ENCODE measurements around the gene OXT.

Gene OXT

DNA sequence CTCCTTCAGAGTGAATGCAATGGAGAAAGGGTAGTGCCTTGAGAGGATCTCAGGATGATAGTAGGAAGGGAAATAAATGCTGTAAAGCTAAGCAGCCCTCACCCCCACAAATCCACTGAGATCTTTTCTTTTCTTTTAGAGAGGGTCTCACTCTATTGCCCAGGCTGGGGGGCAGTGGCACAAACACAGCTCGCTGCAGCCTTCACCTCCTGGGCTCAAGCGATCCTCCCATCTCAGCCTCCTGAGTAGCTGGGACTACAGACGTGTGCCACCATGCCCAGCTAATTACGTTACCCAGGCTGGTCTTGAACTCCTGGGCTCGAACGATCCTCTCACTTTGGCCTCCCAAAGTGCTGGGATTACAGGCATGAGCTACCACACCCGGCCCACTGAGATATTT is 29.1 kb downstream of the OXT start:
- no peak for DNase-seq
- no peak overlapping the region for H3K4me3 ChIP-seq (ENCODE audit: low read depth, low read length)
- in situ Hi-C loops (cut with HindIII; ENCODE audit: low pct_ligation_motif_present, low sequenced_read_pairs), result no loop called here
- TF ChIP-seq, protein P1, sequence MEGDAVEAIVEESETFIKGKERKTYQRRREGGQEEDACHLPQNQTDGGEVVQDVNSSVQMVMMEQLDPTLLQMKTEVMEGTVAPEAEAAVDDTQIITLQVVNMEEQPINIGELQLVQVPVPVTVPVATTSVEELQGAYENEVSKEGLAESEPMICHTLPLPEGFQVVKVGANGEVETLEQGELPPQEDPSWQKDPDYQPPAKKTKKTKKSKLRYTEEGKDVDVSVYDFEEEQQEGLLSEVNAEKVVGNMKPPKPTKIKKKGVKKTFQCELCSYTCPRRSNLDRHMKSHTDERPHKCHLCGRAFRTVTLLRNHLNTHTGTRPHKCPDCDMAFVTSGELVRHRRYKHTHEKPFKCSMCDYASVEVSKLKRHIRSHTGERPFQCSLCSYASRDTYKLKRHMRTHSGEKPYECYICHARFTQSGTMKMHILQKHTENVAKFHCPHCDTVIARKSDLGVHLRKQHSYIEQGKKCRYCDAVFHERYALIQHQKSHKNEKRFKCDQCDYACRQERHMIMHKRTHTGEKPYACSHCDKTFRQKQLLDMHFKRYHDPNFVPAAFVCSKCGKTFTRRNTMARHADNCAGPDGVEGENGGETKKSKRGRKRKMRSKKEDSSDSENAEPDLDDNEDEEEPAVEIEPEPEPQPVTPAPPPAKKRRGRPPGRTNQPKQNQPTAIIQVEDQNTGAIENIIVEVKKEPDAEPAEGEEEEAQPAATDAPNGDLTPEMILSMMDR (IDR thresholded peaks at IDR 0.05; ENCODE audit: low read depth, low read length, missing control alignments), result no peak
- H3K36me3 ChIP-seq (replicated peaks), result no peaks in the 10 kb centered on the region
- no peak overlapping the region for H3K27ac ChIP-seq
- no peaks in the 10 kb centered on the region for H3K27me3 ChIP-seq (replicated peaks)

DNA sequence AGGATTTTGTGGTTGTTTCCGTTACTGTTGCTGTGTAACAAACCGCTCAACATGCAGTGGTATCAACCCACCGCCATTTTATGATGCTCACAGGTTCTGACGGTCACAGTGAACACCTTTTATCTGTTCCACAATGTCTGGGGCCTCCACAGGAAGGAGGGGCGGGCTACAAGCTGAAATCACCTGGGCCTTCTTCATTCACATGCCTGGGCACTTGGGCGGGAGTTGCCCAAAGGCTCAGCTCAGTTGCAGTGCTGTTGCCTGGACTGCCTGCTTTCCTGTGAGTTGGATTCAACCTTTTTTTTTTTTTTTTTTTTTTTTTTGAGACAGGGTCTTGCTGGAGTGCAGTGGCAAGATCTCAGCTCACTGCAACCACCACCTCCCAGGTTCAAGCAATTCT is 29.8 kb downstream of the OXT start:
- no peak overlapping the region for H3K4me3 ChIP-seq (ENCODE audit: low read depth, low read length)
- in situ Hi-C loops (cut with HindIII; ENCODE audit: low pct_ligation_motif_present, low sequenced_read_pairs), result no loop called here
- H3K36me3 ChIP-seq (replicated peaks), result no peaks in the 10 kb centered on the region
- H3K27ac ChIP-seq, result no peak overlapping the region
- H3K27me3 ChIP-seq (replicated peaks), result no peaks in the 10 kb centered on the region
- no peak for DNase-seq
- TF ChIP-seq, protein P1 (IDR thresholded peaks at IDR 0.05; ENCODE audit: low read depth, low read length, missing control alignments), result no peak

DNA sequence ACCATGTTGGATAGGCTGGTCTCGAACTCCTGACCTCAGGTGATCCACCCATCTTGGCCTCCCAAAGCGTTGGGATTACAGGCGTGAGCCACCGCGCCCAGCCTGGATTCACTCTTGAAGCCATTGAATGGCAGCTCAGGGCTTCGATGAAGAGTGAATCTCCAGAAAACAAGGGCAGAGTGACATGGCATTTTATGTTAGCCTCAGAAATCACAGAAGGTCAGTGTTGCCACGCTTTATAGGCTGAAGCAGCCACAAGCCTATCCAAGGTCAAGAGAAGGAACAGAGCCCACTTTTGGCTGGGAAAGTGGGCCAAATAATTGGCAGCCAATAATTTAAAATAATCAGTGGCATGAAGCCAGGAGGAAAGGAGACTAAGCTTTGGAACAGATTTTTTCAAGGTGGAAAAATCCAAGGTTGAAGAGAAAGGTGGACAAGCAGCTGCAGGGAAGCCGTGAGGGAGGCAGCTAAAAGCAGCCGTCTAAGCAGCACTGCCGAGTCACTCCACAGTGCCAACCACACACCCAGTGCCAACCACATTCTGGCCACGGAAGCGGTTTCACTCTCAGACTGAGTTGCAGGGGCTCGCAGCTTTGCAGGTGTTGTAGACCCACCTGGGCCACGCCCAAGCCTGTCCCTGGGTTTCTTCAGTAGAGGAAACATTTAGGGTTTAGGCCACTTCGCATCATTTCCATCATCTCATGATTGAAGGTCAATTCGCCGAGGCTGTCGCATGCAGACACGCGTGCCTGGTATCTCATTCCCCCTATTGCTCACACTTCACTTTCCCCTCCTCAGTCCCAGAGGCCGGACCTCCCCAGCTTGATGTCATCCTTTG is 30.5 kb downstream of the OXT start:
- in situ Hi-C loops (cut with HindIII; ENCODE audit: low pct_ligation_motif_present, low sequenced_read_pairs), result no loop called here
- no peak overlapping the region for H3K4me3 ChIP-seq (ENCODE audit: low read depth, low read length)
- TF ChIP-seq, protein P1 (IDR thresholded peaks at IDR 0.05; ENCODE audit: low read depth, low read length, missing control alignments), result no peak

DNA sequence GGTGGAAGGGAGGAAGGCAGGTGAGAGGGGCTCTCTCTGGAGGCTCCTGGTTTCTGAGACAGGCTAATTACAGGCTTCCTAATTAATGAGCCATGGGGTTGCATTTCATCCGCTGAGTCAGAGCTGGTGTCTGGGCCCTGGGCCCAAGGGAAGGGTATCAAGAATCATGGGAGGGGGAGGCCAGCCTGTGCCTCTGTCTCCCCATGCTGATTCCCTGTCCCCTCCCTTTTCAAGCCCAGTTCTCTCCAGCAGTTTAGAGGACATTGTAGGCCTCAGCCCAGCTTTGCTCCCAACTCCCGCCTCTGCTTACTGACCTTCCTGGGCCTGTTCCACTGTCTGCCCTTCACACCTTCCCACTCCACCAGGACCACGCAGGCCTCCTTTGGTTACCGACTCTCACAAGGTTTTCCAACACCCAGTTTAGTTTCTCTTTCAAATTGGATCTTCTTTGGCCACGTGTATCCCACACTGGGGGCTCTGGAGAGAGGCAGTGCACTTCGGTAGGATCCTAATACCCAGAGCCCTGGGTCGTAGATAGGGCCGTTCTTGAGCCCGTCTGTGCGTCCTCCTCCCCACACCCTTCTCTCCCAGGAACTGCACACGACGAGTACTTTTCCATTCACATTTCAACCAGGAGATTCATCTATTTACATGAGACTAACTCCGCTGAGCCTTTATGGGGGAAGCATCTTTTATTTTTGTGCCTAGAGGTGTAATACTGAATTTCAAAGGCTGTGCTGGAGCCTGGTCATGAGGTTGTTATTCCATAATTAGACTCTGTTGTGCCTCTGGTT is 31.4 kb downstream of the OXT start:
- Histone ChIP-seq H3K4me3 (ENCODE audit: low read depth, low read length) (no peak overlapping the region), H3K27me3 (replicated peaks) (no peaks in the 10 kb centered on the region), H3K27ac (no peak overlapping the region), H3K36me3 (replicated peaks) (no peaks in the 10 kb centered on the region)
- DNase-seq, result no peak
- TF ChIP-seq, protein P1 (IDR thresholded peaks at IDR 0.05; ENCODE audit: low read depth, low read length, missing control alignments), result no peak
- in situ Hi-C loops (cut with HindIII; ENCODE audit: low pct_ligation_motif_present, low sequenced_read_pairs), result no loop called here

More for the DNA sequence above, 30.5 kb downstream of the OXT start:
- DNase-seq, result no peak
- no peaks in the 10 kb centered on the region for H3K36me3 ChIP-seq (replicated peaks)
- H3K27me3 ChIP-seq (replicated peaks), result no peaks in the 10 kb centered on the region
- H3K27ac ChIP-seq, result no peak overlapping the region

DNA sequence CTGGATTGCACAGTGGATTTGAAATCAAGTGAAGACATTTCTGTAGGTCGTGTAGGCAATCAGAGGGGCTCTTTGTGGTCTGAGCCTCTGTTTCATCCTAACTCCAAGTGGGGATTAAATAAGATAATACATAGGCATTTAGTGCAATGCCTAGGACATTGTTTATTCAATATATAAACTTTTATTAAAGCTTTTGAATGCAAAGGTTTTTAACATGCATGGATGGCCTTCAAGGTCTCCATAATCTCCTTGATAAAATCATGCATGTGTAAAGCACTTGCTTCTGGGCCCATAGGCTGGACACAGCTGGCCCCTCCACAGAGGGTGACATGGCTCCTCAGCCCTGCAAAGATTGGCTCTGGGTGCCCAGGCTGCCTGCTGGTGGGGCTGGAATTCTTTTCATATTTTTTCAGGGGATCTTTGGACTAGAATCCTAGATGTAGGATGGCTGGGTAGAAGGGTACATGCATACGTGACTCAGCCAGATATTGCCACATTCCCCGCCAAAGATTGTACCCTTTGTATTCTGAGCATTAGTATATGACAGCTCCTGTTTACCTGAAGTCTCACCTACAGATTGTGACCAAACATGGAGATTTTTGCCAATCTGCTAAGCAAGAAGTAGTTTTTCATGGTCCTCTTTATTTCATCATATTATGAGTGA is 32.1 kb downstream of the OXT start:
- Histone ChIP-seq H3K27me3 (replicated peaks) (no peaks in the 10 kb centered on the region), H3K27ac (no peak overlapping the region), H3K36me3 (replicated peaks) (no peaks in the 10 kb centered on the region), H3K4me3 (ENCODE audit: low read depth, low read length) (no peak overlapping the region)
- in situ Hi-C loops (cut with HindIII; ENCODE audit: low pct_ligation_motif_present, low sequenced_read_pairs), result no loop called here
- TF ChIP-seq, protein P1 (IDR thresholded peaks at IDR 0.05; ENCODE audit: low read depth, low read length, missing control alignments), result no peak
- no peak for DNase-seq

Measured in brain microvascular endothelial cell (primary cell).